GM15510 (cell line): Measurements from ENCODE around the gene CFAP46.

Experiments used
- POLR2A ChIP-seq: IDR thresholded peaks from 3 replicates; pipeline ENCODE4 v1.6.1; 2011; ENCODE audit warnings: borderline replicate concordance; ENCODE audit not compliant: insufficient read length; ENCODE audit errors: extremely low read depth

The CFAP46 gene

DNA sequence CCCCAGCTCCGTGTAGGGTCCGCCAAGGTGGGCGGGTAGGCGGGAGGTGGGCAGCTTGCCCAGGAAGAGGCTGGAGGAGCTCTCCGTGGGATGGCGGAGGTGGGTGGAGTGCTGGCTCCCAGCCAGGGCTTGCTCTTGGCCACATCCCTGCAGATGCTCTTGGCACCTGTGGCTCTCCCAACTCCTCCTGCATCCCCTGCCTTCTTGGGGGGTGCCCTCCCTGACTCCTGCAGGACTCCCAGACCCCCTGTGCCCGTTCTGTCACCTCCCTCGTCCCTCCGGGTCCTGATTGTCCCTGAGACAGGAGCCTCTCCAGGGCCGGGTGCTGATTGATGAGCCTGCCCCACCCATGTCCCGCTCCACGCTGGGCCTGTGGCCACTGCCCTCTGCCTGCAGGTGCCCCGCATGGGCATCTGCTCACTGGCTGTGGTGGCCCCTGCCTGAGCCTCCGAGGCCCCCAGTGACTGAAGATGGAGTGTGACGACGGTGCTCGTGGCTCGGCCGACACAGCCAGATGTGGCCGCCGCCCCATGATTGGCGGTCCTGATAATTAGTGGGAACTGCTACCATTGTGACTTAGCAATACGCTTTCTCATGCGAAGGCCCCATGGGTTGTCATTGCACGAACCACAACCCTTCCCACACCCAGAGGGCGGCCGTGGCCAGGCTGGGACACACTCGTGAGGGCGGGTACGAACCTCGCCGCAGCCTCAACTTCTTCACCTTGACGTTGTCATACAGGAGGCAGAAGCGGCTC lies 23.6 kb downstream of the CFAP46 start:
- no peak for TF ChIP-seq POLR2A

GRCh38 chr10:132918264-132918616 lies 24.1 kb downstream of the CFAP46 start:
- no peak for TF ChIP-seq POLR2A

DNA sequence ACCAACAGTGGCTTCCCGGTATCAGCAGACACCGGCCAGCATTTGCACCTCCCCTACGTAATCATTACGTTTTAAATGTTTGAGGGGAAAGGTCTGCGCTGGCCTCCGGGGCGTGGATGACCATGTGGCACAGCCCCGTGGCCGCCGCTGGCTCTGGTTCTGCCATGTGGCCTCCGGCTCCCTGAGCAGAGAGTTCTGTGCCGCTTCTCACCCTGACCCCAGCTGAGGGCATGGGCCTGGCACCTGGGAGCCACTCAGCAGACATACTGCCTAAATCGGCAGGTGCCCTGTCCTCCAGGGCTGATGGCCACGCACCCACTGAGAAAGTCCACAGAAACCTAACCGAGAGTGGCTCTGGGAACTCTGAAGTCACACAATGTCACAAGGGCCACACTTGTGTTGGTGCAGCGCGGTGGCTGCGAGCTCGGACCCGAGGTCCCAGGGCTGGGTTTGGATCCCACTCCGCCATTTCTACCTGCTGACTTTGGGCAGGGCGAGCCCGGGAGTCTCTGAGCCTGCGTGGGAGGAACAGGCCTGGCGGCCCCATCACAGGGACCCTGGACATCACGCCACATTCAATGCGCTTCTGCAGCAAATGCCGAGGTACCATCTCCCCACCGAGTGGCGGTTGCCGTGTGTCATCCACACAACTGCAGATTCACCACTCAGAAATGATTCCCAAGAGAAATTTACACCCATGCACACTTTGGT lies 25.3 kb downstream of the CFAP46 start:
- no peak for TF ChIP-seq POLR2A

GRCh38 chr10:132916421-132916841 lies 25.9 kb downstream of the CFAP46 start:
- TF ChIP-seq POLR2A, result no peak

DNA sequence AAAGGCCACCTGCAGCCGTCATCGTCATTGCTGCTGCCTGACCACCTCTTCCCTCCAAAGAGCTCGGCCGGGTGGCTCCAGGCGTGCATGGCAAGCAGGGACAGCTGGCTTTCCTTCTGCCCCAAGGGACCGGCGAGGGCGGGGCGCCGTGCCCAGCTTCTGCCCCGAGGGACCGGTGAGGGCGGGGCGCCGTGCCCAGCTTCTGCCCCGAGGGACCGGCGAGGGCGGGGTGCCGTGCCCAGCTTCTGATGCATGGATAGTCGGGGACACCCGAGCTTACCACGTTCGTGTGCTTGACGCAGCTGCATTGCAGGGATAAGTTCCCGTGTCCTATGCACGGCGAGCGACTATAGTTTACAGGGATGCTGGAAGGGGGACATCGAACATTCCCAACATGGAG lies 27.0 kb downstream of the CFAP46 start:
- no peak for TF ChIP-seq POLR2A

- TF ChIP-seq POLR2A, result no peak
These were observed 27.6 kb downstream of the CFAP46 start for GRCh38 chr10:132914732-132915131.

- no peak for TF ChIP-seq POLR2A
These were observed 28.7 kb downstream of the CFAP46 start for GRCh38 chr10:132913559-132914115.

DNA sequence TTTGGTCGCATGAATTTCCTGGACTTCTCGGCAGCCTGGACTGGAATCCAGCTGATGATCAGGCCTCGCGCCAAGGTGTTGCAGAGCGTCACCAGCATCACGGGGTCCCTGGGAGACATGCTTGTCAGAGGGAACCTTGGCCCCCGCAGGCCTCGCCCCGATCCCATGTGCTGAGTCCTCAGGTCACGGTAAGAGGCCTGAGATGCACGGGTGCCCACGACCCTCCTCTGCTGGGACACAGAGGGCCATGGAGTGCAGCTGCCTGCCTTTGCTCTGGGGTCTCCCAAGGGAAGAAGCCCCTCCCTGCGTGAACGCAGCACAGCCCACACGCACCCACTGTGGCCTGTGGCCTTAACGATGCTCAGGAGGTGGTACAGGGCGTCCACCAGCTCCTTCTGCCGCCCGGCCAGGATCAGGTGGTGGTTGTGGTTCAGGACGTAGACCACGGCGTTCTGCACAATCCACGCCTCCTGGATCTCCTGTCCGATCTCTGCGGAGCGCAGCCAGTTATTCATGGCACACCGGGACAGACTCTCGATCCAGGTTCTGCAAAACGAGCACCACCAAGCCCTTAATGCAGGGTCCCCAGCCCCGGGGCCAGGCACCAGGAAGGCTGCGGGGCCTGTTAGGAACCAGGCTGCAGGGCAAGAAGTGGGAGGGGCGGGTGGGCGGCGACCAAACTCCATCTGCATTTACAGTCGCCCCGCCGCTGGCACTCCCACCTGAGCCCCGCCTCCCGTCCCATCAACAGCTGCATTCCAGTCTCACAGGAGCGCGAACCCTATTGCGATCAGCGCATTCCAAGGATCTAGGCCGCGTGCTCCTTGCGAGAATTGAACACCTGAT lies 29.4 kb downstream of the CFAP46 start:
- no peak for TF ChIP-seq POLR2A

DNA sequence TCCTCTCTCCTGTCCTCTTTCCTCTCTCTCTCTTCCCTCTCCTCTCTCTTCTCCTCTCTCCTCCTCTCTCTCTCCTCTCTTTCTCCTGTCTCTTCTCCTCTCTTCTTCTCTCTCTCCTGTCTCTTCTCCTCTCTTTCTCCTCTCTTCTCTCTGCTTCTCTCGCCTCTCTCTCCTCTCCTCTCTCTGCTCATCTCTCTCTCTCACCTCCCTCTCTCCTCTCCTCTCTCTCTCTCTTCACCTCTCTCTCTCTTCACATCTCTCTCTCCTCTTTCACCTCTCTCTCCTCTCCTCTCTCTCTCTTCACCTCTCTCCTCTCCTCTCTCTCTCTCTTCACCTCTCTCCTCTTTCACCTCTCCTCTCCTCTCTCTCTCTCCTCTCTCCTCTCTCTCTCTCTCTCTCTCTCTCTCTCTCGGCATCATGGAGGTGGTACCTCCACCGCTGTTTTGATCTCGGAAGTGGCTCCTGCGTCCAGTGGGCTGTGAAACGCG lies 30.1 kb downstream of the CFAP46 start:
- no peak for TF ChIP-seq POLR2A

- no peak for TF ChIP-seq POLR2A
These were observed 30.6 kb downstream of the CFAP46 start for GRCh38 chr10:132911786-132912097.

DNA sequence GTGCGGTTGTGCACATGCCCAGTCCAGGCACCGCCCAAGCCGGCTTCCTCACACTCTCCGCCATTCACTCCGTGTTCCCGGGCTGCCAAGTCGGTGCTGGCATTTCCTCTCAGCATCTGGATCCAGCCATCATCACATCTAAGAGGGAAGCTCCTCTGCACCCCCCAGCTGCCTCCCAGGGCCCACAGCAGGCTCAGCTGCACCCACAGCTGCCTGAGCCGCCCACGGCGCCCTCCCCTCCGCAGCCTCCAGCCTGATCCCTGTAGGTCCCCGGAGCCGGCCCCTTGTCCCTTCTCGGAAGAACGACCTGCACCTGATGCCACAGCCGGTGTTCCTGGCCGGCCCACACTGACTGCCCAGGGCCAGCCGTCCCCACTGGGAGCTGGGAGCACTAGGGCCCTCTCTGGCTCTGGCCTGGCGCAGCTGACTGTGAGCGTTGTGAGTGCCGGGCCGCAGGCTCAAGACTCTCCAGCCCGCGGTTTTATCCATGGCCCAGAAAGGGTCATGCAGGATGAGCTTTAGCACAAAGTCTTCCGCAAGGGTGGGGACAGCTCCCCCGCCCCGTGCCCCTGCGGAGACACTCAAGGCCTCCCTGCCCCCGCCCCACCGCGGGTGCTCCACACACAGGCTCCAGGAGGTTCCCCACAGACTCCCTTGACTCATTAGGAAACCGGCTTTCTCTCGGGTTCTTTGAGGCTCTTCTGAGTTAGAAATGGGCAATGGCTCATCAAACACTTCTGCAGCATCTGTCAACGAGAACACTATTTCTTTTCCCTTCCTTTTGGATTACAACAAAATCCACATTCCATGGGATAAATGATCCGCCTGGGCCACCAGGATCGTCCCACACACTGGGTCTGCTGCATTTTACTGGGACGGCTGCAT lies 31.2 kb downstream of the CFAP46 start:
- no peak for TF ChIP-seq POLR2A

- no peak for TF ChIP-seq POLR2A
These were observed 32.0 kb downstream of the CFAP46 start for GRCh38 chr10:132910186-132910880.

GRCh38 chr10:132909491-132910071 lies 32.8 kb downstream of the CFAP46 start:
- no peak for TF ChIP-seq POLR2A
